Stomach (tissue), 9 donors: ENCODE data around the gene CXCL11. TPM values are rescaled to one million over a fixed set of nuclear protein-coding genes. Genes with fewer than 3 reads are reported as not detected.
A peak's percentile ranks its signal among the peaks of the same experiment; 100 is the strongest.

Experiments used
- DNase-seq, 2 donors: peaks; one replicate each; pipeline versions ENCODE4 v3.0.0 to v3.0.0-alpha.2; 2013 to 2019
- H3K27ac ChIP-seq, 5 donors: fragments of 200-600 bp in 4 of 5; sonication (generic) in 4 of 5; one replicate each; pipeline ENCODE4 v1.5.1; 2013 to 2019; ENCODE audit warnings: mild to moderate bottlenecking in 1 of 5, moderate library complexity in 1 of 5
- H3K27me3 ChIP-seq, 3 donors: fragments of 200-600 bp; sonication (generic); one replicate each; pipeline ENCODE4 v1.5.1; 2017 to 2019; ENCODE audit warnings: mixed run types in 1 of 3
- H3K36me3 ChIP-seq, 4 donors: fragments of 200-600 bp; sonication (generic); 1 replicate in 3 of 4; 2 replicates in 1 of 4; pipeline ENCODE4 v1.5.1; 2016 to 2019
- H3K4me1 ChIP-seq, 4 donors: fragments of 200-600 bp; sonication (generic); one replicate each; pipeline ENCODE4 v1.5.1; 2016 to 2019
- H3K4me3 ChIP-seq, 4 donors: fragments of 200-600 bp; sonication (generic) in 3 of 4; one replicate each; pipeline ENCODE4 v1.5.1; 2016 to 2019; ENCODE audit warnings: mild to moderate bottlenecking in 1 of 4
- H3K9me3 ChIP-seq, 4 donors: fragments of 200-600 bp; sonication (generic); one replicate each; pipeline ENCODE4 v1.5.1; 2016 to 2019
- CTCF ChIP-seq, 7 experiments: fragments of 450-650 bp in 4 of 7; fragments of 200-600 bp in 3 of 7; sonication (generic) in 3 of 7; IDR thresholded peaks; one replicate each; pipeline ENCODE4 v1.5.1; 2016 to 2019; ENCODE audit warnings: antibody characterized with exemption in 7 of 7, control low read depth in 2 of 7, mild to moderate bottlenecking in 1 of 7
- EP300 ChIP-seq: sonication (generic); formaldehyde crosslinking; IDR thresholded peaks from one replicate; pipeline ENCODE4 v1.6.1; 2017; ENCODE audit warnings: antibody characterized with exemption
- POLR2A ChIP-seq, 4 donors: fragments of 450-650 bp; IDR thresholded peaks; one replicate each; pipeline ENCODE4 v1.6.1; 2016; ENCODE audit warnings: antibody characterized with exemption in 4 of 4, control low read depth in 2 of 4, mild to moderate bottlenecking in 1 of 4, moderate library complexity in 1 of 4
- POLR2AphosphoS5 ChIP-seq, 3 donors: sonication (generic); formaldehyde crosslinking; IDR thresholded peaks; one replicate each; pipeline ENCODE4 v1.6.1; 2016; ENCODE audit warnings: antibody characterized with exemption in 3 of 3
- whole genome bisulfite sequencing, 5 donors: extraction: QIAGEN DNeasy Blood & Tissue Kit in 3 of 5; methylation state at CpG; one replicate each; pipeline versions ENCODE4 v1.1.5 to v1.1.7; 2013 to 2018; 5-methylcytosine and 5-hydroxymethylcytosine counted together
- intact Hi-C: fragments of 100-400 bp; cut with DNase I; formaldehyde crosslinking; loops from one replicate; pipeline ENCODE4 v1.15.1; 2023; ENCODE audit warnings: low total_unique reads
- polyA plus RNA-seq, 3 donors: library from polyadenylated mRNA; stranded (reverse); fragments of 200-250 nt; gene quantifications; one replicate each; pipeline ENCODE4 v1.2.3, GENCODE V29; 2013
- total RNA-seq, 5 donors: library from RNA; depleted of rRNA; stranded (reverse); fragments of >200 nt; gene quantifications; one replicate each; pipeline versions ENCODE4 v1.1.0 to v1.2.3, GENCODE V29; 2014 to 2016
- donor health status: healthy with polysubstance abuse.
- donor health status: Bipolar disorder and iron deficiency.
- donor health status: healthy.

Gene CXCL11
- total and polyA plus RNA-seq, 8 donors = 0.19 to 3.4 (median 0.86) TPM; not detected in 4

- intact Hi-C loops = no loop called here
- Histone ChIP-seq H3K4me3 (no peak overlapping the region), H3K9me3 (no peaks in the 10 kb centered on the region)
Observed at GRCh38 chr4:76074993-76075600, 39.2 kb upstream of the CXCL11 start.

GRCh38 chr4:76074468-76074867 lies 38.6 kb upstream of the CXCL11 start, which contains the start of gene ART3:
Gene ART3 (plus strand): TSS chr4:76074709. CDS start chr4:76075890, 1,181 bp downstream.
- peak within 1 kb of the TSS in 1 of 5 donors; percentile 4 for H3K27ac ChIP-seq

More at GRCh38 chr4:76074993-76075600, 39.2 kb upstream of the CXCL11 start:
- no peaks in the 10 kb centered on the region for H3K27me3 ChIP-seq
- no peaks in the 10 kb centered on the region for H3K36me3 ChIP-seq
- TF ChIP-seq CTCF (IDR thresholded peaks at IDR 0.05) (no peak), POLR2A (IDR thresholded peaks at IDR 0.05) (no peak), EP300 (no peak), POLR2AphosphoS5 (IDR thresholded peaks at IDR 0.05) (no peak)
- H3K27ac ChIP-seq = no peak overlapping the region
- DNase-seq = no peak
- WGBS, 5 donors = 60 to 80% (median 74%) methylated on average over 4 of the region's 4 CpGs
- no peaks in the 10 kb centered on the region for H3K4me1 ChIP-seq

GRCh38 chr4:76072760-76073159 lies 36.9 kb upstream of the CXCL11 start:
- H3K27me3 ChIP-seq = no peaks in the 10 kb centered on the region
- no peaks in the 10 kb centered on the region for H3K36me3 ChIP-seq
- TF ChIP-seq EP300 (no peak), POLR2A (IDR thresholded peaks at IDR 0.05) (no peak), CTCF (IDR thresholded peaks at IDR 0.05) (no peak), POLR2AphosphoS5 (IDR thresholded peaks at IDR 0.05) (no peak)
- no peak overlapping the region for H3K27ac ChIP-seq
- intact Hi-C loops = no loop called here
- 70 to 83% (median 82%) methylated on average over 4 of the region's 4 CpGs for WGBS, 5 donors
- H3K4me3 ChIP-seq = no peak overlapping the region
- no peaks in the 10 kb centered on the region for H3K4me1 ChIP-seq
- H3K9me3 ChIP-seq = no peaks in the 10 kb centered on the region
- DNase-seq = no peak

More at GRCh38 chr4:76074468-76074867, 38.6 kb upstream of the CXCL11 start, which contains the start of gene ART3:
- 62 to 88% (median 69%) methylated on average over 1 of the region's 1 CpG for WGBS, 5 donors
- Histone ChIP-seq H3K27me3 (no peaks in the 10 kb centered on the region), H3K36me3 (no peaks in the 10 kb centered on the region), H3K4me3 (no peak within 1 kb of the TSS), H3K4me1 (no peaks in the 10 kb centered on the region), H3K9me3 (no peaks in the 10 kb centered on the region)
- intact Hi-C loops = no loop called here
- TF ChIP-seq POLR2A (IDR thresholded peaks at IDR 0.05) = no peak
- TF ChIP-seq EP300 = no peak
- TF ChIP-seq POLR2AphosphoS5 (IDR thresholded peaks at IDR 0.05) = no peak
- TF ChIP-seq CTCF (IDR thresholded peaks at IDR 0.05) = no peak
- no peak for DNase-seq

- no peaks in the 10 kb centered on the region for H3K36me3 ChIP-seq
- no peaks in the 10 kb centered on the region for H3K4me1 ChIP-seq
- peak; percentile 74 to 91 for DNase-seq
- intact Hi-C loops = loop anchor here (5.0 kb wide), 1 partner anchor 75 kb away; the partner anchor contains the start of gene SDAD1
- H3K27me3 ChIP-seq = no peaks in the 10 kb centered on the region
- no peak overlapping the region for H3K4me3 ChIP-seq
- no peak overlapping the region for H3K27ac ChIP-seq
- 0 to 3% (median 0%) methylated on average over 2 of the region's 2 CpGs for WGBS, 5 donors
- no peaks in the 10 kb centered on the region for H3K9me3 ChIP-seq
- TF ChIP-seq CTCF (IDR thresholded peaks at IDR 0.05) = peak in 5 of 7 experiments; percentile 68 to 82 (median 68)
- no peak for TF ChIP-seq POLR2A (IDR thresholded peaks at IDR 0.05)
Observed at GRCh38 chr4:76067652-76068286, 31.9 kb upstream of the CXCL11 start.
